Stimulated activated CD8-positive, alpha-beta memory T cell treated with anti-CD3 and anti-CD28 coated beads, Interleukin-2, amount 100 ng/mL, for 48 hours (primary cell): Measurements from ENCODE around the gene PRDM16.

ENCODE experiments used
- DNase-seq, 2 donors: peaks; one replicate each; pipeline ENCODE4 v3.0.0-alpha.2; 2020; ENCODE audit warnings: low read depth in 2 of 2

Gene PRDM16

DNA sequence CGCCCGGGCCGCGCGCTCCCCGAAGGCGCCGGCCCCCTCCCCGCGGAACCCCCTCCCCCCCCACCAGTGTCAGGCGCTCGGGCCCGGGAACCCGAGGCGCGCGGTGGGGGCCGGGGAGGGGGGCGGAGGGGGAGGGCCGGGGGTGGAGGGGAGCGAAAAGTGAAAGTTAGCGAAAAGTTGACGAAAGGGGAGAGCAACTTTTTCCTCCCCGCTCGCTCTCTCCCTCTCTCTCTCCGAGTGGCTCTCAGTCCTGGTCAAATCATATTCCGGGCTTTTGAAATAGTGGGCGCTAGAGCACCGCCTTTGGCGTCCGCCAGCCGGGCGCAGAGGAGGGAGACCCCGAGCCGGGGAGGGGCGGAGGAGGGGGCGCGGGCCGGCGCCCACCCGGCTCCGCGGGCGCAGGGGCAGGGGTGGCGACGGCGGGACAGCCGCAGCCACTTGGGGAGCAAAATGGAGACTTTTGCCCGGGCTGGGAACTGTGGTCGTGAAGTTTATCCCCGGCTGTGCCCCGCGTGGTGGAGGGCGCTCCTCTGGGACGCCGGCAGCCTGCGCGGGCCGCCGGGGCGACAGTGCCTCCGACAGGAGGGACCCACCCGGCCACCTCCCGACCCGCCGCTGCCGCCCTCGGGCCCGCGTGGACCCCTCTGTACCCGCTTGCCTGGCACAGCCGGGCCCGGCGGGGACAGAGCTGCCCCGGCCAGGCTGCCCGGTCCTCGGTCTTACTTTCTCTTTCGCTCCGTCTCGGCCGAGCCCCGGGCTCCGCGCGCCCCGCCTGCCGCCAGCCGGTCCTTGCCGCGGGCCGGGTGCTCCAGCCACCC, 697 bp downstream of the PRDM16 start:
- DNase-seq, result no peak

GRCh38 chr1:3070309-3070643, 1.3 kb downstream of the PRDM16 start:
- DNase-seq, result no peak

DNA sequence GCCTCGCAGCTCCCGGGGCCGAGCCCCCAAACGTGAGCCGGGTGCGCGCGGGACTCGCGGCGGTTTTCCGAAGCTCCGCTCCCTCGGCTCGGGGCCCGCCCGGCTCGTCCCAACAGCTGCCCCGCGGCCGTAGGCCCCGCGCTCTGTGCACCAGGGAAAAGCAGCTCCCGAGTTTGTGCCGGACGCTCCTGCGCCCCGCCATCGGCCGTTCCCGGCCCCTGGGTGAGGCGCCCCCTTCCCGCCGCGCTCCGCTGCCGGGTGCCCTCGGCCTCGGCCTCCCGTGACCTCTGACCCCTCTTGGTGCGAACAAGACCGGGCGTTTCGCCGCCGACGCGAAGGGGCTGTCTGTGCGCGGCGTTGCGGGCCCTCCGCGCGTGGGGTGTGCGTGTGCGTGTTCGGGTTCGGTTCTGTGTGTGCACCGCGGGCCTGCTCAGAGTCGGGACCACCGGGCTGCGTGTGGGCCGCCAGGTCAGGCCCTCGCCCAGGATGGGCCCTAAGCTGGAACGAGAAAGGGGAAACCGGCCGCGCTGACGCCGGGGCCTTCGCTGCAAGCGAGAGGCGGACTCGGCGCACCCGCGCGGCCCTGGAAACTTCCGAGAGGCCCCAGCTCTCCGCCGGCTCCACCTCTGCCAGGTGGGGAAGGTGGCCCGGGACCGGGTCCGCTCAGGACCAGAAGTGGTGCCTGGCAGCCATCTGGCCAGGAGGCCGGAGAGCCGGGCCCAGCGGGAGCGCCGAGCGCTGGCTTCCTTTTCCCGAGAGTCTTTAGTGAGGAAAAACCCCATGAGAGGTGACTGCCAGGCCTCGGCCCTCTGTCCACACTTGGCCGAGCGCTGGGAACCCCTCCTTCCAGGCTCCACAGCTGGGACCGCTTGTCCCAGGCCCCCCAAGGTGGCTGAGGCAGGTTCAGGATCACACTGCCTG, 1.9 kb downstream of the PRDM16 start:
- DNase-seq, result no peak

DNA sequence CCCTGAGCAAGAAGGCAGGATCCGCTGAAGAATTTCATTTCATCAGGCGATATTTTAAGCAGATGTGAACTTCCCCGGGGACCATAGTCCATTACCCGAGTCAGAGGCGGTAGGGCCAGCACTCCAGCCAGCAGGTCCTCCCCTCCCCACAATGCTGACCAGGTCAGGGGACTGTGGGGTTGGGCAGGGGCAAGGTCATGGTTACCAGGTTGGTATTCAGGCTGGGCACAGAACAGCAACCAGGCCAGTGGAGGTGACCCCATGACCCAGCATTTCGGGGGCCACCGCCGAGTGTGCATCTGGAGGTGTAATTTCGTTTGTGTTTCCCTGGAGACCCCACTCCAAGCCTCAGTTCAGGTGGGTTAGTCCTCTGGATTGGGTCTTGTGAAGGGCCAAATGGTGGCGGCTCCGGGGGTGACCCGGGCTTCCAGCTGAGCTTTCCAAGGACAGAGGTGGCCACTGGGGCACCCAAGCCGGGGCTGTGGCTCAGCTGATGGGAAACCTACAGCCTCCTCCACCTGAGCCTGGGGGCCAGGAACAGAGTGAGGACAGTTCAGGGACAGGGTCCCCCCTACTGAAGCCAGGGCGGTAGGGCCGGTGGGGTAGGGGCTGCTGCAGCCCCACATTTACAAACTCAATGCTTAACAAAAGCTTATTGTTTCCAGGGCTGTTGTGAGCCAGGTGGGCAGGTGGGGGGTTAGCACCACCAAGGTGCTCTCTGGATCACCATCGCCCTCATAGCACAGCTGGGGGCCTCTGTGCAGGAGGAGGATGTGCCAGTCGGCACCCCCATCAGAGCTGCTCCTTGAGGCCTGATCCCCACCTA, 2.8 kb downstream of the PRDM16 start:
- no peak for DNase-seq

- no peak for DNase-seq
These were observed 3.6 kb downstream of the PRDM16 start for GRCh38 chr1:3072391-3073185.

DNA sequence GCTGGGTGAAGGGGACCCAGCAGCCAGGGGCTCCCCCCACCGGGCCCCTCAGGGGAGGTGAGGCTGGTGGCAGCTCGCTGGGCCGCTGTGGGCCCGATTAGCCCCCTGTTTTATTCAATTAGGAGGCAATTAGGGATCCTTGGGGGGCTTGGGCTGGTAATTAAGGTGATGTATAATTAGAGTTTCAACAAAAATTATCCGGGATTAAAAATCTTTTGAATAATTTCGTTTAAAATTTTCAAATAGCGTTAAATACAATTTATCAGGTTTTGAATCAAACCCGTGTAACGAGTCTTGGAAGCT, 4.1 kb downstream of the PRDM16 start:
- DNase-seq, result no peak

DNA sequence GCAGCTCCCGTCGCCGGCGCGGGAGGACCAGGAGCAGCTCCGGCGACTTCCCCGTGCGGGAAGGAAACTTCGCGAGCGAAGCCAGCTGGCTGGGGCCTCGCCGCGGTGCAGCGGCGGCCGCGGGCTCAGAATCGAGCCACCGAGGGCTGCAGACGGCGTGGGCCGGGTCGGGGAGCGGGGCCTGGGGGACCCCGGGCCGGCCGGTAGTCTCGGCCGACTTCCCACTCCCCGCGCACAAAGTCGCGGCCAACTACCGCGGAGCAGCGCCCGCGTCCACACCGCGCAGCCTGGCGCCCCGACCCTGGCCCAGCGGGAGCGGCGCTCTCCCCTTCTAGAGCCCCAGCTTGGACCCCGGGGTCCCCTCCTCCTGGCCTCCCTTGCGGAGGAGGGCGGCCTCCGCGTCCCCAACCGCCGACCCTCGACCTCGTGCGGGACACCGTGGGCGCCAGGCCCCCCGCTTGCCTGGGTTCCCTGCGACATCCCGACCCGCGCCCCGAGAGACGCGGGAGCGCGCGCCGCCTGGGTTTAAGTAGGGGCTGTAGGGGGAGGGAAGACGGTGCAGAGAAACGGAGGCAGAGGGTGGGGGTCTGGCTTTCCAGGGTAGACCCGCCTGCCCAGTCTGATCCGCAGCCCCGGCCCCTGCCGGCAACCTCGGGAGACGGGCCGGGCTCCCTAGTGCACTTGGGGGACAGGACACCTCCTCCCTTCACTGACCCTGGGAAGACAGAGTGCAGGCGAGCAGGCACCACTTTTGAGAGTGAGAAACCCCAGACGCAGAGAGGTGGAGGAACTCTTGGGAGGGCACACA, 4.7 kb downstream of the PRDM16 start:
- DNase-seq, result no peak

GRCh38 chr1:3074297-3074741, 5.3 kb downstream of the PRDM16 start:
- DNase-seq, result no peak

DNA sequence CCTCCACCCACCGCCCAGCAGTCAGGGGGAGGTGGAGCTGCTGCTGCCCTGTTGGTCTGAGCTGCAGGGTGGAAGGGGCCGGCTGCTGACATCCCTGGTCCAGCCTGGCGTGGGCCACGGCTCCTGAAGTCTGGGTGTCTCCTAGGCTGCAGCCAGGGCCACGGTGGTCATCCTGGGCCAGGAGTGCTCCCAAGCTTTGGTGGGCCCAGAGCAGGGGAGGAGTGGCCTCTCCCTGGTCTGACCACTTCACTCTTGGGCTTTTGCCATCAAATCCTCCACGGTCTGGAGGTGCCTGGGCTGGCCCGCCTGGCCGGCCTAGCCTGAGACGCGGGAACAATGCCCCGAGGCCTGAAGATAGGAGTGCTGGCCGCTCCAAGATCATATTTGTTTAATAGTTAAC, 5.8 kb downstream of the PRDM16 start:
- DNase-seq, result no peak

- DNase-seq, result no peak
These were observed 6.8 kb downstream of the PRDM16 start for GRCh38 chr1:3075666-3076362.

DNA sequence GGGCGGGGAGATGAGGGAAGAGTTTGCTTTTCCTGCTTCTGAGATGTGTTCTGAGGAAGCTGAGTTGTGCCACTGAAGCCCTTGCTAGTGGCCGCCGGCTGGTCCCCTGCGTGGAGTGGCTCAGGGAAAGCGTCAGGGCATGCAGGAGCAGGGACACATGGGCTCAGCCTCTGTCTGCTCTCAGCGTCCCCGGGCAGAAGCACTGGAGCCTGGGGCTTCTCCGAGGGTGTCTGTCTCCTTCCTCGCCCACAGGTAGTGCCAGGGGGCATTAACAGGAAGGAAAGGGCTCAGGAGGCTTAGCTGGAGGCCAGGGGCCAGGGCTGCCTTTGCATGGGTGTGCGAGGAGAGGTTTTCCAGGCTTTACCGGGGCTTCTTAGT, 7.3 kb downstream of the PRDM16 start:
- no peak for DNase-seq

DNA sequence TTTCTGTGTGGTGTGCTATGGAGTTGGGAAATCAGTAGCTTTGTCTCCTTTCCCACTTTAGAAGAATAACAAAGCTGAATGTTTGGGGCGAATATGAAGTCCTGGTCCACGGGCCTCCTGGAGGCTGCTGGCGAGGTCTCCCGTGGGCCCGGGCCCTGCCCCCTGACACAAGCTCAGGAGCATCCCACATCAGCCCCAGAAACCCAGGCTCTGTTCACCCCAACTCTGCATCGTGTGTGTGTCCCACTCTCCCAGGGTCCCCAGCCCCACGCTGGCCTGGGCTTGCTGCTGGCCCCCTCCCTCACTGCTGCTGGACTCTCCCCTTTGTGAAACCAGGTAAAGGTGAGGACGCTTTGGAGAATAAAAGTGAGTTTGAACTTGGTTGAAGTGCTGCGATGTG, 8.1 kb downstream of the PRDM16 start:
- no peak for DNase-seq

GRCh38 chr1:3077561-3077960, 8.6 kb downstream of the PRDM16 start:
- no peak for DNase-seq

DNA sequence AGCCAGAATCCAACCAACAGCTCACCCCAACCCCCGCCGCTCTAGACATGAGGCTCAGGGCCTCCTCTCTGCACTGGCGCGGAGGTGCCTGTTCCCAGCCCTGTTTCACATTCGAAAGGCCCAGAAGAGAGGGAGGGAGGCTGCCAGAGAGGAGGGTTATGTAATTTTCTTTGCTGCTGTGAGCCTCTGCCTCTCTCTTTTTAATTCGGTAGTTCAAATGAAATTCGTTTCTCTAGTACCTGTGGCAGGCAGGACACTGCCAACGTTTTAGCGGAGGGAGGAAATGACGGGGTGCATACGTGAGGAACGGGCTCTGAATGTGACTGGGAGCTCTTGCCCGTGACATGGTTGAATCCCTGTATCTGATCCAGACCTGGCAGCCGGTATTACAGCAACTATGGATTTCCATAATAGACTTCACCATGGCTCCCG, 9.4 kb downstream of the PRDM16 start:
- DNase-seq, result no peak

DNA sequence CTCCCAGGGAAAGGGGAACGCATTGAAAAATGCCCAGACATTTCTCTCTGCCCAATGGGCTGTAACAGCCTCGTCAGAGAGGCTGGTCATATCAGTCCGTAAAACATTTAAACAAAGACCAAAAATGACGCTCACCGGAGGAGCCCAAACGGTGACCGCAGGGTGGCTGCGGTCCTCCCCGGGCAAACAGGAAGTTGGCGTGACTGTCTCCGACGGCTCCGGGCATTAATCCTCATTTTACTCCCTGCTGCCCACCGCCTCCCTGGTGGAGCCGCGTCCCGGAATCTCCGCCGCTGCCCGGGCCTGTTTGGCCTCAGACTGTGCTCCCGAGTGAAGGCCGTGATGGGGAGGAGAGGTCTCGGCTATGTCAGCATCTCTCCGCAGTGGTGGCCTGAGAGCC, 9.9 kb downstream of the PRDM16 start:
- no peak for DNase-seq

- no peak for DNase-seq
These were observed 10.5 kb downstream of the PRDM16 start for GRCh38 chr1:3079381-3080052.

- DNase-seq, result no peak
These were observed 11.3 kb downstream of the PRDM16 start for GRCh38 chr1:3080053-3080955.

GRCh38 chr1:3081171-3081683, 12.2 kb downstream of the PRDM16 start:
- no peak for DNase-seq
